IMR-90 (cell line): Measurements from ENCODE around the gene PIK3R5. TPM values are rescaled to one million over a fixed set of nuclear protein-coding genes. Genes with fewer than 3 reads are reported as not detected.

Experiments
- ATAC-seq: fragments of 200-7000 bp; cut with Tn5 transposase; 2 replicates; pipeline ENCODE4 v1.9.1; 2020; ENCODE audit warnings: low read depth, mild to moderate bottlenecking, moderate library complexity
- BruUV-seq: library from RNA; stranded (reverse); fragments of 400-500 nt; replicated peaks from 2 replicates; lab custom pipeline; 2021; lab: Mats Ljungman, UMichigan
- CTCF ChIA-PET: fragments of 300-600 bp; formaldehyde crosslinking; extraction: SDS; loops from one replicate; lab custom pipeline; 2021; ENCODE audit warnings: antibody characterized with exemption; lab: Yijun Ruan, JAX
- POLR2A ChIA-PET: fragments of 300-600 bp; sonication (Branson Sonifier 250); formaldehyde crosslinking; loops from one replicate; lab custom pipeline; 2022; ENCODE audit warnings: antibody characterized with exemption; ENCODE audit not compliant: unreplicated experiment; lab: Charles Lee
- DNase-seq: peaks from one replicate; pipeline ENCODE4 v3.0.0; 2013
- H2AFZ ChIP-seq: replicated peaks from 2 replicates; pipeline ENCODE3; 2013; ENCODE audit warnings: low read length, mild to moderate bottlenecking; ENCODE audit not compliant: poor library complexity
- H2AK5ac ChIP-seq: 2 replicates; pipeline ENCODE4 v1.6.1; 2013; ENCODE audit warnings: low read depth, low read length, inconsistent platforms
- H2AK9ac ChIP-seq: replicated peaks from 2 replicates; pipeline ENCODE3; 2013; ENCODE audit warnings: mild to moderate bottlenecking, low read depth, low read length, moderate library complexity; ENCODE audit not compliant: poor library complexity
- H2BK120ac ChIP-seq: 2 replicates; pipeline ENCODE4 v1.6.1; 2013; ENCODE audit warnings: low read depth, low read length, inconsistent platforms
- H2BK15ac ChIP-seq: 3 replicates; pipeline ENCODE4 v1.6.1; 2013; ENCODE audit warnings: low read depth, low read length, inconsistent platforms
- H2BK20ac ChIP-seq: 2 replicates; pipeline ENCODE4 v1.6.1; 2013; ENCODE audit warnings: low read depth, mild to moderate bottlenecking, inconsistent platforms, low read length, moderate library complexity
- H2BK5ac ChIP-seq: 2 replicates; pipeline ENCODE4 v1.6.1; 2013; ENCODE audit warnings: mild to moderate bottlenecking, low read depth, low read length, inconsistent platforms; ENCODE audit not compliant: poor library complexity, severe bottlenecking
- H3K14ac ChIP-seq: replicated peaks from 2 replicates; pipeline ENCODE4 v1.6.1; 2013; ENCODE audit warnings: low read depth, low read length, inconsistent platforms
- H3K18ac ChIP-seq: 2 replicates; pipeline ENCODE4 v1.6.1; 2013; ENCODE audit warnings: low read depth, low read length, control low read depth
- H3K23ac ChIP-seq: 2 replicates; pipeline ENCODE4 v1.6.1; 2013; ENCODE audit warnings: low read depth, low read length, inconsistent platforms
- H3K27ac ChIP-seq: 2 replicates; pipeline ENCODE4 v1.5.1; 2013; ENCODE audit warnings: mild to moderate bottlenecking, control low read depth, low read length; ENCODE audit not compliant: insufficient read depth
- H3K27me3 ChIP-seq: 2 replicates; pipeline ENCODE4 v1.6.1; 2013; ENCODE audit warnings: low read length; ENCODE audit not compliant: control insufficient read depth, insufficient read depth
- H3K36me3 ChIP-seq: 2 replicates; pipeline ENCODE4 v1.6.1; 2013; ENCODE audit warnings: low read length, mixed read lengths; ENCODE audit not compliant: control insufficient read depth, insufficient read depth
- H3K4ac ChIP-seq: 2 replicates; pipeline ENCODE4 v1.6.1; 2013; ENCODE audit warnings: low read depth, low read length, inconsistent platforms
- H3K4me1 ChIP-seq: 2 replicates; pipeline ENCODE4 v1.6.1; 2013; ENCODE audit warnings: low read length, mixed read lengths; ENCODE audit not compliant: control insufficient read depth, insufficient read depth
- H3K4me2 ChIP-seq: 2 replicates; pipeline ENCODE4 v1.6.1; 2013; ENCODE audit warnings: low read depth, mild to moderate bottlenecking, control low read depth, low read length, moderate library complexity
- H3K4me3 ChIP-seq: 2 replicates; pipeline ENCODE4 v1.5.1; 2013; ENCODE audit warnings: low read depth, mild to moderate bottlenecking, control low read depth, low read length, moderate library complexity; ENCODE audit not compliant: insufficient read depth
- H3K56ac ChIP-seq: 2 replicates; pipeline ENCODE4 v1.6.1; 2013; ENCODE audit warnings: low read length, inconsistent platforms; ENCODE audit not compliant: insufficient read depth; ENCODE audit errors: extremely low read depth
- H3K79me1 ChIP-seq, 2 experiments: 2 replicates each; pipeline ENCODE4 v1.6.1; 2013; ENCODE audit warnings: low read length in 2 of 2, inconsistent platforms in 1 of 2, low read depth in 1 of 2
- H3K9ac ChIP-seq: 2 replicates; pipeline ENCODE4 v1.6.1; 2013; ENCODE audit warnings: low read depth, low read length, control low read depth
- H3K9me1 ChIP-seq: 2 replicates; pipeline ENCODE4 v1.6.1; 2013; ENCODE audit warnings: low read length, inconsistent platforms; ENCODE audit not compliant: insufficient read depth
- H3K9me3 ChIP-seq: 2 replicates; pipeline ENCODE4 v1.6.1; 2013; ENCODE audit warnings: low read length; ENCODE audit not compliant: control insufficient read depth, insufficient read depth
- H4K20me1 ChIP-seq: 2 replicates; pipeline ENCODE4 v1.6.1; 2013; ENCODE audit warnings: low read length, inconsistent platforms; ENCODE audit not compliant: insufficient read depth
- H4K5ac ChIP-seq: 2 replicates; pipeline ENCODE4 v1.6.1; 2013; ENCODE audit warnings: mild to moderate bottlenecking, low read depth, low read length, control low read depth
- H4K8ac ChIP-seq, 2 experiments: 2 replicates each; pipeline ENCODE4 v1.6.1; 2013; ENCODE audit warnings: low read depth in 2 of 2, low read length in 2 of 2, control low read depth in 1 of 2, inconsistent platforms in 1 of 2
- H4K91ac ChIP-seq: 2 replicates; pipeline ENCODE4 v1.6.1; 2013; ENCODE audit warnings: low read depth, low read length, inconsistent platforms; ENCODE audit not compliant: insufficient read depth
- BHLHE40 ChIP-seq: fragments of 150-350 bp; IDR thresholded peaks from 2 replicates; pipeline ENCODE4 v1.6.1; 2016; ENCODE audit warnings: mild to moderate bottlenecking, low read depth, low read length
- CEBPB ChIP-seq: IDR thresholded peaks from 2 replicates; pipeline ENCODE4 v1.6.1; 2012; ENCODE audit warnings: low read depth, low read length, improper control_type of control experiment
- CHD1 ChIP-seq: IDR thresholded peaks from 2 replicates; pipeline ENCODE4 v1.6.1; 2012; ENCODE audit warnings: low read depth, low read length, improper control_type of control experiment
- CTCF ChIP-seq: conservative IDR thresholded peaks from 2 replicates; pipeline ENCODE4 v1.5.1; 2012; ENCODE audit warnings: mild to moderate bottlenecking, low read depth, low read length, improper control_type of control experiment
- ELK1 ChIP-seq: fragments of 150-350 bp; IDR thresholded peaks from 2 replicates; pipeline ENCODE4 v1.6.1; 2016; ENCODE audit warnings: low read depth, mild to moderate bottlenecking, low read length, moderate library complexity, borderline replicate concordance
- FOS ChIP-seq: fragments of 150-350 bp; IDR thresholded peaks from 2 replicates; pipeline ENCODE4 v1.6.1; 2016; ENCODE audit warnings: low read depth, low read length
- MAFK ChIP-seq: IDR thresholded peaks from 2 replicates; pipeline ENCODE4 v1.6.1; 2012; ENCODE audit warnings: low read depth, low read length, improper control_type of control experiment
- MAZ ChIP-seq: IDR thresholded peaks from 2 replicates; pipeline ENCODE4 v1.6.1; 2012; ENCODE audit warnings: low read depth, mild to moderate bottlenecking, low read length, improper control_type of control experiment, moderate library complexity, borderline replicate concordance
- MXI1 ChIP-seq: IDR thresholded peaks from 2 replicates; pipeline ENCODE4 v1.6.1; 2012; ENCODE audit warnings: low read depth, mild to moderate bottlenecking, low read length, moderate library complexity, borderline replicate concordance
- NFE2L2 ChIP-seq: fragments of 150-350 bp; IDR thresholded peaks from 2 replicates; pipeline ENCODE4 v1.6.1; 2016; ENCODE audit warnings: low read depth, mild to moderate bottlenecking, low read length
- POLR2A ChIP-seq: IDR thresholded peaks from 2 replicates; pipeline ENCODE4 v1.6.1; 2012; ENCODE audit warnings: mild to moderate bottlenecking, low read depth, low read length
- RAD21 ChIP-seq: IDR thresholded peaks from 2 replicates; pipeline ENCODE4 v1.6.1; 2012; ENCODE audit warnings: low read length, improper control_type of control experiment
- RCOR1 ChIP-seq: IDR thresholded peaks from 2 replicates; pipeline ENCODE4 v1.6.1; 2012; ENCODE audit warnings: mild to moderate bottlenecking, low read length, improper control_type of control experiment; ENCODE audit not compliant: insufficient replicate concordance
- SMC3 ChIP-seq: fragments of 150-350 bp; IDR thresholded peaks from 2 replicates; pipeline ENCODE4 v1.6.1; 2016; ENCODE audit warnings: low read depth, mild to moderate bottlenecking, antibody characterized with exemption, low read length, moderate library complexity
- dilution Hi-C: fragments of 300-500 bp; cut with HindIII; formaldehyde crosslinking; loops from one replicate; pipeline ENCODE4 v1.14.3; 2018; ENCODE audit warnings: low sequenced_read_pairs; ENCODE audit not compliant: unreplicated experiment
- in situ Hi-C: fragments of 300-500 bp; cut with MboI; formaldehyde crosslinking; loops from 3 replicates; pipeline ENCODE4 v1.14.3; 2019; ENCODE audit warnings: low sequenced_read_pairs, inconsistent platforms, mixed read lengths
- intact Hi-C: fragments of 100-400 bp; cut with micrococcal nuclease; formaldehyde crosslinking; loops from 2 replicates; pipeline ENCODE4 v1.10.0; 2022
- polyA plus RNA-seq, 3 experiments: library from polyadenylated mRNA; depleted of rRNA; stranded (reverse); fragments of >200 nt; gene quantifications; 2 replicates each; pipeline ENCODE4 v1.2.3, GENCODE V29; 2012; ENCODE audit warnings: low replicate concordance in 1 of 3
- total RNA-seq: library from RNA; depleted of rRNA; stranded (reverse); fragments of >200 nt; gene quantifications from 2 replicates; pipeline ENCODE4 v1.2.3, GENCODE V29; 2012

Gene PIK3R5
- total and polyA plus RNA-seq, 2 of the 4 experiments (the other 2 are of a cell fraction): not detected

GRCh38 chr17:8944083-8944482, 21.4 kb downstream of the PIK3R5 start:
- no peak overlapping the region for H2BK5ac ChIP-seq
- no peak overlapping the region for H3K14ac ChIP-seq
- ATAC-seq (no peak), DNase-seq (no peak)
- H4K5ac ChIP-seq: no peak overlapping the region
- H2AK5ac ChIP-seq: no peak overlapping the region
- in situ Hi-C loops: no loop called here
- H3K36me3 ChIP-seq: no peaks in the 10 kb centered on the region
- H3K56ac ChIP-seq: no peak overlapping the region
- H3K4me1 ChIP-seq: no peaks in the 10 kb centered on the region
- ChIA-PET CTCF (no interaction called here), POLR2A (no interaction called here)
- no peak overlapping the region for H2AK9ac ChIP-seq
- H4K20me1 ChIP-seq: no peaks in the 10 kb centered on the region
- intact Hi-C loops: no loop called here
- BruUV-seq: no TSS peak
- no peaks in the 10 kb centered on the region for H3K9me1 ChIP-seq
- H3K27ac ChIP-seq: no peak overlapping the region
- H3K27me3 ChIP-seq: no peaks in the 10 kb centered on the region
- H4K8ac ChIP-seq: no peak overlapping the region
- no peaks in the 10 kb centered on the region for H3K79me1 ChIP-seq
- no peak overlapping the region for H2BK120ac ChIP-seq
- H3K23ac ChIP-seq: no peak overlapping the region
- no peak overlapping the region for H4K91ac ChIP-seq
- H3K18ac ChIP-seq: no peak overlapping the region
- H3K4ac ChIP-seq: no peak overlapping the region
- TF ChIP-seq SMC3: no peak
- no peak for TF ChIP-seq ELK1
- no peak for TF ChIP-seq MXI1
- TF ChIP-seq MAFK: no peak
- no peak for TF ChIP-seq RCOR1
- TF ChIP-seq CHD1: no peak
- no peak for TF ChIP-seq POLR2A
- no peak for TF ChIP-seq CTCF
- TF ChIP-seq NFE2L2: no peak
- TF ChIP-seq RAD21: no peak
- TF ChIP-seq BHLHE40: no peak
- no peak for TF ChIP-seq CEBPB
- no peak for TF ChIP-seq MAZ
- no peak for TF ChIP-seq FOS
- no peak overlapping the region for H2AFZ ChIP-seq
- dilution Hi-C loops: no loop called here
- H3K9me3 ChIP-seq: peaks cover 31% of the 10 kb centered on the region
- H3K4me2 ChIP-seq: no peak overlapping the region
- no peak overlapping the region for H2BK15ac ChIP-seq
- H3K4me3 ChIP-seq: no peak overlapping the region
- no peak overlapping the region for H2BK20ac ChIP-seq
- no peak overlapping the region for H3K9ac ChIP-seq
